GM12872 (cell line): ENCODE data around the gene CCT3.

Experiments
- TF ChIP-seq, protein P1 (sequence below): IDR thresholded peaks from 3 replicates; pipeline ENCODE4 v1.5.1; 2011; ENCODE audit warnings: low read depth, mild to moderate bottlenecking, low read length, moderate library complexity; ENCODE audit not compliant: insufficient read depth

Gene CCT3

DNA sequence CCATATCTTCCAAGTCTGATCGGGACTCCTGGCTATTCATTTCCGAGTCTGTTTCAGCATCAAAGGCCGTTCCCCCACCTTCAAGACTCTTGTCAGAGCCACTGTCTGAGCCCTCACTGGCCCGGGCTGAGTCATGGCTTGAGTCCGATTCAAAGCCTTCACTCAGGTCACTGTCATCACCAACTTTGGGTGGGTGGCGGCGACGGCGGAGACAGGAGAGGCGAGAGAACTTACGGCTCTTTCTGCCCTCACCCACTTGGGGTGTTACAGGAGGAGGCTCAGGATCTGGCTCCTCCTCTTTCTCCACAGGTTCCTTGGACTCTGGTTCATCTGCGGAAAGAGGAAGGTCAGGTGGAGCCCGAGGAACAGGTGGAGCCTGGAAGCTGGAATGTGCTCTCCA, 72.0 kb downstream of the CCT3 start:
- TF ChIP-seq, protein P1, sequence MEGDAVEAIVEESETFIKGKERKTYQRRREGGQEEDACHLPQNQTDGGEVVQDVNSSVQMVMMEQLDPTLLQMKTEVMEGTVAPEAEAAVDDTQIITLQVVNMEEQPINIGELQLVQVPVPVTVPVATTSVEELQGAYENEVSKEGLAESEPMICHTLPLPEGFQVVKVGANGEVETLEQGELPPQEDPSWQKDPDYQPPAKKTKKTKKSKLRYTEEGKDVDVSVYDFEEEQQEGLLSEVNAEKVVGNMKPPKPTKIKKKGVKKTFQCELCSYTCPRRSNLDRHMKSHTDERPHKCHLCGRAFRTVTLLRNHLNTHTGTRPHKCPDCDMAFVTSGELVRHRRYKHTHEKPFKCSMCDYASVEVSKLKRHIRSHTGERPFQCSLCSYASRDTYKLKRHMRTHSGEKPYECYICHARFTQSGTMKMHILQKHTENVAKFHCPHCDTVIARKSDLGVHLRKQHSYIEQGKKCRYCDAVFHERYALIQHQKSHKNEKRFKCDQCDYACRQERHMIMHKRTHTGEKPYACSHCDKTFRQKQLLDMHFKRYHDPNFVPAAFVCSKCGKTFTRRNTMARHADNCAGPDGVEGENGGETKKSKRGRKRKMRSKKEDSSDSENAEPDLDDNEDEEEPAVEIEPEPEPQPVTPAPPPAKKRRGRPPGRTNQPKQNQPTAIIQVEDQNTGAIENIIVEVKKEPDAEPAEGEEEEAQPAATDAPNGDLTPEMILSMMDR: no peak

DNA sequence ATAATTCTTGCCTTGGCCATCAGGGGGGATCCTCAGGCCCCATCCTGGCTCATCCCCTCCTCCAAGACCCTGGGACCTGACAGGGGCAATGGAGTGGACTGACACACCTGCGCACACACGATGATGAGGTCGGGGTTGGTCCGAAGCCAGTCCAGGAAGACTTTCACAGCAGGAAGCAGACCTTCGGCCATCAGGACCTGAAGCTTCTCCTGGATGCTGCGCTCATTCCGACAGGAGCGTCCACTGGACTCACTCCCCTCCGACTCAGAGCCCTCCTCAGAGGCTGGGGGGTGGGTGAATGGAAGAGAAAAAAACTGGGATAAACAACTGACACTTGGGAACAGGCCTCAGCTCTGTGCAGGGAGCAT, 74.8 kb downstream of the CCT3 start:
- TF ChIP-seq, protein P1: no peak

DNA sequence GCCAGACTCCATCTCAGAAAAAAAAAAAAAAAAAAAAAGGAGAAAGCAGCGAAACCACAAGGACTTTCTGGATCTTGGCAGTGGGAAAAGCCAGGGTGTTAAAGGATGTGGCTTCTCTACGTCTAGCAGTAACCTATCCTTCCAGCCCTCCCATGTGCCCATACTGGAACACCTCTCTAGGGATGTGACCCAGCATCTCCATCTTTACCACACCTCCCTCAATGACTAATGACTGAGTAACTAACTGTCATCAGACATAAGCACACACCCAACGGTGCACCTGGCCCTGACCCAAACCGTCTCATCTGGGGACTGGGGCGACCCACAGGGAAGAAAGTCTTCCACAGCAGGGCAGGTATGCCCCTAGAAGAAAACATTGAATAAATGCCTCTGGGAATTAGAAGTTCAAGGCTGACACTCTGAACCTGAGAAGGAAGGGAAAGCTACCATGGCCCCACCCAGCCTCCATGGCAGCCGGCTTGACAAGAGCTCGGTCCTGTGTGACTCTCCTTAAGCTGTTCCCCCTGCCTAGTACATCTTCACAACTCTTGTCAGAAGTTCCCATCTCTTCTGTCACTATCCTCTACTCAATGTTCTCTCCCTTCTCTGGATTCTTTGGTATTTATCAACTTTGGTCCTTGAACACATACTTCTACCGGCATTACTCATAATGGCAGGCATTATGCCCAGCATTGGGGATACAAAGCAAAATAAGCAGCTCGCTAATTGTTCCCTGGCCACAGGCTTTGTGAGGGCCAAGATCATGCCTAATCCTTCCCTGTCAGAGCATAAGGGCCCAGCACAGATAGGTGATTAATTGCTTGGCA, 75.4 kb downstream of the CCT3 start:
- TF ChIP-seq, protein P1: no peak

DNA sequence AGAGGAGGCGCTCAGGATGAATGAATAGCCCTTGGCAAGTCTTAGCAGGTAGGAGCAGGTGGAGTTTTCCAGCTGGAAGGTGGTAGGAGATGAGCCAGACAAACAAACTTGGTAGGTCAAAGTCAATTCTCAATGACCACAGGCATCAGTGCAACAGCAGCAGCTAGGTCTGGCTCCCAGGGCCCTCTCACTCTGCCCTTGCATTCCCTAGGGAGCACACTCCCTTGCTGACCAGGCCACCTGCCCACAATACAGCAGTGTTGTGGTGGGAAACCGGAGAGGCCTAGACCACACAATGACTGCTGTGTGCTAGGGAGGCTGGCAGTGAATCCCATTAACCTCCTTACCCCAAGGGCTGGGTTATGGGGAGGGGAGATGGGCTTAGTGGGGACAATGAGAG, 77.2 kb downstream of the CCT3 start:
- TF ChIP-seq, protein P1: no peak

DNA sequence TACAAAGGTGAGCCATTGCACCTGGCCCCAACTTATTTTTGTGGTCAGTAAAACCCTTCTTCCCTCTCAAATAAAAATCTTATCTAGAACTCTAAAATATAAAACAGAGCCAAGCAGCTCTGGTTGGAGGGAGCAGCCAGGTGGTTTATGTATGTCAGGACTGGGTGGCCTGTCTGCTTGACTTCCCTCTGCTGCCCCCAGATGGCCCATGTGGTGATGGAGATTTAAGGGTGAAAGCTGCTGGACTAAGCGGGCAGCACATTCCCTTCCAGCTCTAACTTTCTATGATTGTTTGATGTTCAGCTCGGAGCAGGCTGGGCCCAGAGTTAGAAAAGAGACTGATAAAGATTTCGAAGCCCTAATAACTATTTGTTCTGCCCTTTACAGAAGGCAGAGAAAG, 78.3 kb downstream of the CCT3 start:
- TF ChIP-seq, protein P1: 0 out of 3 replicates have a peak, but pooled peaks have one; percentile 22
